Mucosa of stomach (tissue), 1 donor: ENCODE data around the gene BAHD1.
"Not testable (repeated sequence)": the region's sequence is repeated elsewhere in the genome, so short reads cannot be mapped to it uniquely, and the experiment has no call there.

ENCODE experiments used
- H3K27me3 ChIP-seq: one replicate; pipeline ENCODE4 v1.7.0; 2013; ENCODE audit warnings: mild to moderate bottlenecking, low read length; ENCODE audit not compliant: control insufficient read depth, insufficient read depth
- H3K36me3 ChIP-seq: one replicate; pipeline ENCODE4 v1.7.0; 2013; ENCODE audit warnings: low read length; ENCODE audit not compliant: control insufficient read depth, insufficient read depth
- H3K4me1 ChIP-seq: one replicate; pipeline ENCODE4 v1.7.0; 2013; ENCODE audit warnings: mild to moderate bottlenecking, low read length; ENCODE audit not compliant: control insufficient read depth, insufficient read depth
- H3K4me3 ChIP-seq: one replicate; pipeline ENCODE4 v1.7.0; 2013; ENCODE audit warnings: low read length
- H3K9ac ChIP-seq: one replicate; pipeline ENCODE4 v1.7.0; 2013; ENCODE audit warnings: mild to moderate bottlenecking, low read length, moderate library complexity
- H3K9me3 ChIP-seq: one replicate; pipeline ENCODE4 v1.7.0; 2013; ENCODE audit warnings: mild to moderate bottlenecking, low read length, moderate library complexity; ENCODE audit not compliant: control insufficient read depth
- donor health status: Pancreatic carcinoma.

BAHD1 gene

DNA sequence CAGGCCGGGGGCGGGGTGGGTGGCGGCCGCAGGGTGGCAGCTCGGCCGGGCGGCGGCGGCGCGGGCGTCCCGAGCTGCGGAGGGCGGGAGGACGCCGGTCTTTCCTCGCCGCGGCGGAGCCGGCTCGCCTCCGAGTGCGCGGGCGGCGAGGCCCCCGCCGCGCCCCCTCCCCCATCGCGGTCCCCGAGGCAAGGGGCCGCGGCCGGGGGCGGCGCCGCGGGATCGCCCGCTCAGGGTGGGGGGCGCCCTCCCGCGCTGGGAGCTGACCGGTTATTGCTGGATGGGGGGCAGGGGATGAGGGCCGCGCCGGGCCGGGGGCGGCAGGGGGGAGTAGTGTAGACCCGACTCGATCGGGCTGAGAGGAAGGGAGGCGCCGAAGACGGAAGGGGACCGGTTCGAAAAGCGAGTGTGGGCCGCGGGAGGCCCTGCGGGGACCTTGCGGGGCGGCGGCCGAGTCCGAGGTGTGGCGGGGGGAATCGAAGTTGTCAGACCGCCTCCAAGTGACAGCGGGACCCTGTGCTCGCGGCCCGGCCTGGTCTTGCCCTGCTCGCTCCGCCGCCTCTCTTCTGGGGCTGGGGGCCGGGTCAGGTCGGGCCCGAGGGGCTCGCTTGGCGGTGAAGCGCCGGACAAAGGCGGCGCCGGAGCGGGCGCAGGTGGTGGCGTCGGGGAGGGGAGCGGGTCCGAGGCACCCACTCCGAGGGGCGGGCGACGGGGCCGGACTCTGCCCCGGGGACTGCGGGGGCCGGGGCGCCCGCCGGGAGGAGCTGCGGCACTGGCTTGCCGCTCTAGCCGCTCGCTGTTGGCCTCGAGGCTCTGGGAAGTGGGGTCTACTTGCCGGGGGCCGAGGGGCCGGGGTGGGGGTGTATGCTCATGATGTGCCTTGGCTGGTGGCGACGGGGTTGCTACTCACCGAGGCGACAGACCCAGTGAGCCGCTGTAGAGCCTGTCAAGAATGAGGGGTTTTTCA, 1.1 kb downstream of the BAHD1 start:
- no peaks in the 10 kb centered on the region for H3K9me3 ChIP-seq
- no peaks in the 10 kb centered on the region for H3K36me3 ChIP-seq
- peak overlapping the region; percentile 61 for H3K9ac ChIP-seq
- H3K4me1 ChIP-seq = peaks cover 29% of the 10 kb centered on the region
- no peak overlapping the region for H3K4me3 ChIP-seq
- peaks cover 23% of the 10 kb centered on the region for H3K27me3 ChIP-seq

DNA sequence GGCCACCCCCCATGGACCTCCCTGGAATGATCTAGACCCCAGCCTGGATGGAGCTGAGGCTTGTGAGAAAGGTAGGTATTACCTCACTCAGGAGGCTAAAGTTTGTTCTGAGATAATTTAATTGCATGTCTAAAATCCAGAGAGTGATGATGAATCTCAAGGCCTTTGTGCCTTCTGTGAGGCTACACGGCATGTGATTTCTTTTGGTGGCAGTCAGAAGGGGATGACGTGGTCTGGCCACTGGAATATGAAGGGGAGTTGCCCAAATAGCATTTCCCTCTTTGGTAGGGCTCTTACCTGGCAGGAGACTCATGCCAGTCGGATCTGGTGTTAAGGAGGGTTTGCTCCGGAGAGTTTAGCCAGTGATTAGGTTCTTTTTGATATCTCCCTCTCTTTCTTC, 2.5 kb downstream of the BAHD1 start:
- no peaks in the 10 kb centered on the region for H3K9me3 ChIP-seq
- H3K4me3 ChIP-seq = no peak overlapping the region
- H3K36me3 ChIP-seq = no peaks in the 10 kb centered on the region
- H3K9ac ChIP-seq = no peak overlapping the region
- H3K27me3 ChIP-seq = peaks cover 9% of the 10 kb centered on the region
- H3K4me1 ChIP-seq = peaks cover 26% of the 10 kb centered on the region

DNA sequence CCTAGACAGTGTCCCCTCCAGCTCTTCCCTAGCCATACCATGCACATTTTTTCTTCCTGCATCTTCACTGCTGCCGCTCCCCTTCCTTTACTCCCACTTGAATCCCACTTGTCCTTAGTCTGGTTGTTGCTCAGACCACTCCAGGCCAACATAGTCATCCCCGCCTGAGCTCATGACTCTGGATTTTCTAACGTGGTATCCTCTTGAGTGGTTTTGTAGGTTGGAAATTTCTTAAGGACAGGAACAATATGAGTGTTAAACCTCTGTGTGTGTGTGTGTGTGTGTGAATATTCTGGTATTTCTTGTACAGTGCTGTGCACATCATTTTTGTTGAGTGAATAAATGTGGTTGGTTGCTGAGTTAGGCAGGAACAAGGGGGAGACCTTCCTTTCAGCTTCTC, 3.1 kb downstream of the BAHD1 start:
- Histone ChIP-seq H3K9me3 (no peaks in the 10 kb centered on the region), H3K36me3 (no peaks in the 10 kb centered on the region), H3K27me3 (peaks cover 9% of the 10 kb centered on the region), H3K4me1 (peaks cover 26% of the 10 kb centered on the region), H3K4me3 (no peak overlapping the region), H3K9ac (no peak overlapping the region)

DNA sequence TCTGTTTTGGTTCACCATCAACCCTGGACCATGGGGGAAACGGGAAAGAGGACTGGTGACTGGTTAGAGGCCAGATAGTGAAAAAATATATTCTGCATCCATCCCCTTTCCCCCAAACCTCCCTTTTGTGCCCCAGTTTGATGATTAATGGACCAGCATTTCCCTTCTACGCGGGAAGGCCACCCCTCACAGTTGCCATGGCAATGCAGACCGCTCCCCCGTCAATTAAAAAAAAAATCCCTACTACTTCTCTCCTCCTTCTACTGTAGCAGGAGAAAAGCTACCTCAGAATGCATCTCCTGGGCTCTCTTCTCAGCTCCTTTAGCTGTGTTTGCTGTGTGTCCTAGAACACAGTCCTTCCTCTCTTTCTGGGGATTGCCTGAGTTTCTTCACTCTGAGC, 4.0 kb downstream of the BAHD1 start:
- peaks cover 19% of the 10 kb centered on the region for H3K4me1 ChIP-seq
- H3K9ac ChIP-seq = no peak overlapping the region
- peaks cover 6% of the 10 kb centered on the region for H3K27me3 ChIP-seq
- no peaks in the 10 kb centered on the region for H3K36me3 ChIP-seq
- H3K4me3 ChIP-seq = no peak overlapping the region
- no peaks in the 10 kb centered on the region for H3K9me3 ChIP-seq

DNA sequence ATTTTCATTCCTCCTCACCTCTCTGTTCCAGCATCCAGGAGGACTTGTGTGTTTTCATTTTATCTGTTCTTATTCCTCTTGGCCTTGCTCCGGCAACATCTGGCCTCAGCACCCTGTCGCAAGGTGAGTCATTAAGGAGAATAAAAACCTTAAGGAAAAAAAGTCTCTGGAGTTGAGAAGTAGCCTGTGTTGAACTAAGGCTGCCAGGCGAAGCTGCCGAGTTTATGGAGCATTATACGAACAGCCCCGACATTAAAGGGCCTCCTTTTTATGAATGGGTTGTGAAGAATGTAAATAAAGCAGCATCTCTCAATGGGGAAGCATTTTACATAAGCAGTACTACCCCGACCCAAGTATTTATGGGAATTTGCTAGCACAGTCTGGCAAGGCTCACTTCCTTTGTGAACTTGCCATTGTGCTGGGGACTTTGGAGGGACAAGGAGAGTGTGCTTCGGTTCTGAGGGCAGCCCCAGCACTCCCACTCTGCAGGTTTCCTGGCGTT, 4.7 kb downstream of the BAHD1 start:
- Histone ChIP-seq H3K36me3 (no peaks in the 10 kb centered on the region), H3K9ac (no peak overlapping the region), H3K4me1 (peaks cover 13% of the 10 kb centered on the region), H3K4me3 (no peak overlapping the region), H3K9me3 (no peaks in the 10 kb centered on the region), H3K27me3 (no peaks in the 10 kb centered on the region)

DNA sequence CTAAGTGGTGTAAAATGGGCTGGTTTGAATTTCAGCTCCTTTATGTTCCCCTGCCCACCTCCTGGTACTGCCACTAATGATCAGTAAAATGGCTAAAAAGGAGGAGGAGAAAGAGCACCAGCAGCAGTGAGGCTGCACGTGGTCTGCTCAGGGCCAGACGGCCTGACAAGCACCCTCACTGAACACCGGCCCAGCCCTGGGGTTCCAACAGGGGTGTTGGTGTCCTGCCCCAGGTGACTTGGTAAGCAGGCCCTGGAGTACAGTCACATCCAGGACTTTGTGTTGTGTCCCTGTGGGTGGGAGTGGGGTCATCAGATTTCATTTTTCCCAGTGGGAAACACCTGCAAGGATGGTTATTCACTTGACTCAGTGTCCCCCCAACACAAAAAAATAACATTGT, 5.4 kb downstream of the BAHD1 start:
- Histone ChIP-seq H3K27me3 (no peaks in the 10 kb centered on the region), H3K36me3 (no peaks in the 10 kb centered on the region), H3K9ac (no peak overlapping the region), H3K4me1 (peaks cover 13% of the 10 kb centered on the region), H3K9me3 (no peaks in the 10 kb centered on the region), H3K4me3 (no peak overlapping the region)

DNA sequence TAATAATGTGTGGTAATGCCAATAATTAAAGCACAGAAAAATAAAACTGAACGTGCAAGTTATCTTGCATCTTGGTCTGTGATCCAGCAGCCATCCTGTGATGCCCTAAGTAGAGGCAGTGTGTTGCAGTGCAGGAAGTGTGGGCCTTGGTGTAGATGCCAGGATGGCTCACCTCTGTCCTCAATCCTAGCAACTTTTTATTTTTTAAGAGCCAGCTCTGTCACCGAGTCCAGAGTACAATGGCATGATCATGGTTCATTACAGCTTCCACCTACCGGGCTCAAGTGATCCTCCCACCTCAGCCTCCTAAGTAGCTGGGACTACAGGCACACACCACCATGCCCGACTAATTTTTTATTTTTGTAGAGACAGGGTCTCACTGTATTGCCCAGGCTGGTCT, 7.6 kb downstream of the BAHD1 start:
- Histone ChIP-seq H3K36me3 (no peaks in the 10 kb centered on the region), H3K9ac (no peak overlapping the region), H3K27me3 (no peaks in the 10 kb centered on the region), H3K9me3 (no peaks in the 10 kb centered on the region), H3K4me1 (peaks cover 6% of the 10 kb centered on the region), H3K4me3 (no peak overlapping the region)

DNA sequence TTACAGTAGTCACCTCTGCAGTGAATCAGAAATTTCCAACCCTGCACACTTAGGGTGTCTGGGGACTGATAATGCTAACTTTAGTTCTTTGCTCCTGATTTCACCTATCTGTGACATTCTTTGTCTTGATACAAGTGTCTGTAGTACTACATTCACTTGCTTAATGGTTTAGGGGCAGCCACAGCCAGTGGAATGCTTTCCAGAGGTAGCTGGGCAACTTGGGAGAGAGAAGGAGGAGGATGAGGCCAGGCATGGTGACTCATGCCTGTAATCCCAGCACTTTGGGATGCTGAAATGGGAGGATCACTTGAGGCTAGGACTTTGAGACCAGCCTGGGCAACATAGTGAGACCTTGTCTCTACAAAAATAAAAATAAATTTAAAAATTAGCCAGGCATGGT, 8.5 kb downstream of the BAHD1 start:
- Histone ChIP-seq H3K9ac (no peak overlapping the region), H3K4me3 (no peak overlapping the region), H3K9me3 (no peaks in the 10 kb centered on the region), H3K4me1 (peaks cover 12% of the 10 kb centered on the region), H3K36me3 (no peaks in the 10 kb centered on the region), H3K27me3 (no peaks in the 10 kb centered on the region)

DNA sequence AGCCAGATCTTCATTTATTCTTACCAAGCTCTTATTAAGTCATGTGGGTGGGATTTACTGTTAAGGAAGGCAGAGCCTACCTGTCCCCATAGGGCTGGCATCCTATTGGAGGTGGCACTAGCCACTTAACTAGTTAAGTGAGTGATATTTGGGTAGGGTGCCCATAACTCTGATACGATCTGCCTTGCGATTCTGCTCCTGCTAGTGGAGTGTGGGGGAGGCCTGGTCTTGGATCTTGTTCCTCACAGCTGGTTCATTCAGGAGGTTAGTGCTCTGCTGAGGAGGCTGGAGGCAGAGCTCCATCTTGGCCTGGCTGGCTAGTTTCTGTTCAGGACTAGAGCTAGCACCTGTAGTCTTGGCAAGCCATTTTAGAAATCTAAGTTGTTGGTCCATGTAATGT, 9.3 kb downstream of the BAHD1 start:
- Histone ChIP-seq H3K4me3 (no peak overlapping the region), H3K27me3 (no peaks in the 10 kb centered on the region), H3K36me3 (no peaks in the 10 kb centered on the region), H3K9ac (no peak overlapping the region), H3K4me1 (peaks cover 20% of the 10 kb centered on the region), H3K9me3 (no peaks in the 10 kb centered on the region)

DNA sequence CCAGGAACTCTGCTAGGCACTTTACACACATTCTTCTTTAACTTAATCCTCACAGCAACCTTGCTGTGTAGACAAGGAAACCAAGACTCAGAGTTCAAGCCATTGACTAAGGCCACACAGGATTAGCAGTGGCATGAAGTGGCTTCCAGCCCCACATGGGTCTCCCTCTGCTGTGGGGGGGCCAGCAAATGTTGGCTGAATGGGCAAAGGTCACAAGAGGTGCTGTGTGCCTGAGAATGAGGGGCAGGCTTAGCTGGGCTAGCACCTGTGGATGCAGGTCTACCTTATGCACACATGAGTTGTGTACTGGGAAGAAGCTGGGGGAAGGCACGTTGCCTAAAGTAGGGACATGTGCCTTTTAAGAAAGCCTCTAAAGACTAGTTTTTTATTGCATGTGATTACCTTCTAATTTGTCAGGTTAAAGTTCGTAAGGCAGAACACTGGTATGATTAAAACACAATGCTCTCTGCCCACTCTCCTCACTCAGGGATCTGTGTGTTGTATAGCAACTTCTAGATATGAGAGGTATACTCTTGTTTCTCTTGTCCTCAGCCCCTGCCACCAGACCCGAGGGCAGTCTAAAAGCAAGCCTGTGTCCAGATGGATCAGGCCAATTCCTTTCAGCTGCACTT, 10.9 kb downstream of the BAHD1 start:
- no peaks in the 10 kb centered on the region for H3K9me3 ChIP-seq
- H3K4me3 ChIP-seq = no peak overlapping the region
- H3K36me3 ChIP-seq = no peaks in the 10 kb centered on the region
- no peaks in the 10 kb centered on the region for H3K27me3 ChIP-seq
- H3K4me1 ChIP-seq = peaks cover 29% of the 10 kb centered on the region
- H3K9ac ChIP-seq = no peak overlapping the region

DNA sequence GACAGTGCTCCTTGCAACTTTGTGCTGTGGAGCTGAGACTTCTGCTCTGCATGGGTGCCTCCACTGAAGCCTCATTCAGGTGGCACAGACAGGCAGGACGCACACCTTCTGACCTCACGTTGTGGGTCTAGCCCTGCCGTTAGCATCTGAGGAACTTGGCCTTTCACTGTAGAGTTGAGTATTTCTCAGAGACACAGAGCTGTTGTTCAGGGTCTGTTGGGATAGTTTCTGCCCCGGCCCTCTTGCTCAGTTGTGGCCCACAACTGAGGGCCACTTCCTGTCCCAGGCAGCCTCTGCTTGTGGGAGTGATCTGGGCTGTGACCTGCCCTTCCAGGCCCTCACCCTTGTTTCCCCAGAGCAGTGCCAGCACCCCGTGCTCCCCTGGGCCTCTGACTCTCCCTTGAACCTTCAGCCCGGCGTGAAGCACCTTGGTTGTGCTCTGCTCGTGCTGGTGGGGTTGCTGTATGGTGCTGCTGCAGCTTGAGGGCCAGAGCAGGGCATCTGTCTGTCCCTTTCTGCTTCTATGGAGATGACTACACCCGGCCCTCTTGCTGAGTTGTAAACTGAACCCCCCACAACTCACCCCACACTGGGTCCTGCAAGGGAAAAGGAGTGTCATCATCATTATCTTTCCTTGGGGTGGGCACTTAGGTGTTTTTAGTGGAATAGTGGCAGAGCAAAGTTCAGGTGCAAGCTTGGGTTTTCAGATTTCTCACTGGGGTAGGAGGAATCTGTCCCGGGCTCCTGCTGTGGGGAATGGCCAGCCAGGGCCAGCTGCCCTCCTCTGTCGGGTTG, 11.7 kb downstream of the BAHD1 start:
- Histone ChIP-seq H3K9ac (no peak overlapping the region), H3K36me3 (no peaks in the 10 kb centered on the region), H3K9me3 (no peaks in the 10 kb centered on the region), H3K27me3 (no peaks in the 10 kb centered on the region), H3K4me3 (no peak overlapping the region), H3K4me1 (peaks cover 31% of the 10 kb centered on the region)

DNA sequence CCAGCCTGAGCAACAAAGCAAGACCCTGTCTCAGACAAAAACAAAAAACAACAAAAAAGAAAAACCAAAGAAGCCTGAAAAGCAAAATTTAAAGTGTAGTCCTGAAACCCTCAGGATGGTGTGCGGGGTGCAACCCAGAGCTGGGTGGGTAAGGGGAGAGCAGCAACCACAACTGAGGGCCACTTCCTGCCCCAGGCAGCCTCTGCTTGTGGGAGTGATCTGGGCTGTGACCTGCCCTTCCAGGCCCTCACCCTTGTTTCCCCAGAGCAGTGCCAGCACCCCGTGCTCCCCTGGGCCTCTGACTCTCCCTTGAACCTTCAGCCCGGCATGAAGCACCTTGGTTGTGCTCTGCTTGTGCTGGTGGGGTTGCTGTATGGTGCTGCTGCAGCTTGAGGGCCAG, 13.2 kb downstream of the BAHD1 start:
- not testable (repeated sequence) for H3K4me3 ChIP-seq, H3K36me3 ChIP-seq, H3K9ac ChIP-seq, H3K9me3 ChIP-seq, H3K27me3 ChIP-seq
- peaks cover 31% of the 10 kb centered on the region for H3K4me1 ChIP-seq
